ENCODE results near the gene IMMP2L. TPM values are rescaled to one million over a fixed set of nuclear protein-coding genes. Genes with fewer than 3 reads are reported as not detected.

IMMP2L gene
- total RNA-seq, 1 donor from 2014 or later = 29.7 TPM

DNA sequence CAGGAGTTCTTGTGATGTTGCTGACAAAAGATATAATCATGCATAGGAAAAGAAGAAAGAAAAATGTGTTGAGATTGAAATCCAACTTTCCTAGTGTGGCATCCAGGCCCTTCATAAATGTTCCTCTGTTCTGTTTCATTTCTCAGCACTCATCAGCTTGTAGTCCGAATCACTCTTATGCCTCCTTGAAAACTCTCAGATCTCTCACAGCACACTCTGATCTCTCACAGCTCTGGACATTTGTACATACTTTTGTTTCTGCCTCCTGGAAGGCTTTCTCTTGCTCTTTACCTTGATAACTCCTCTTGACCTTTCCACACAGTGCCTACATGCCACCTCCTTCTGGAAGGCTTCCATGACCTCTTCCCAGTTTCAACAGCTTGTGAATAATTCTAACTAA lies 880.4 kb downstream of the IMMP2L start:
- peaks cover 6% of the 10 kb centered on the region for H3K36me3 Mint-ChIP-seq (ENCODE audit: insufficient read depth)
- TF ChIP-seq, protein P1, sequence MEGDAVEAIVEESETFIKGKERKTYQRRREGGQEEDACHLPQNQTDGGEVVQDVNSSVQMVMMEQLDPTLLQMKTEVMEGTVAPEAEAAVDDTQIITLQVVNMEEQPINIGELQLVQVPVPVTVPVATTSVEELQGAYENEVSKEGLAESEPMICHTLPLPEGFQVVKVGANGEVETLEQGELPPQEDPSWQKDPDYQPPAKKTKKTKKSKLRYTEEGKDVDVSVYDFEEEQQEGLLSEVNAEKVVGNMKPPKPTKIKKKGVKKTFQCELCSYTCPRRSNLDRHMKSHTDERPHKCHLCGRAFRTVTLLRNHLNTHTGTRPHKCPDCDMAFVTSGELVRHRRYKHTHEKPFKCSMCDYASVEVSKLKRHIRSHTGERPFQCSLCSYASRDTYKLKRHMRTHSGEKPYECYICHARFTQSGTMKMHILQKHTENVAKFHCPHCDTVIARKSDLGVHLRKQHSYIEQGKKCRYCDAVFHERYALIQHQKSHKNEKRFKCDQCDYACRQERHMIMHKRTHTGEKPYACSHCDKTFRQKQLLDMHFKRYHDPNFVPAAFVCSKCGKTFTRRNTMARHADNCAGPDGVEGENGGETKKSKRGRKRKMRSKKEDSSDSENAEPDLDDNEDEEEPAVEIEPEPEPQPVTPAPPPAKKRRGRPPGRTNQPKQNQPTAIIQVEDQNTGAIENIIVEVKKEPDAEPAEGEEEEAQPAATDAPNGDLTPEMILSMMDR (IDR thresholded peaks at IDR 0.05; ENCODE audit: unreplicated experiment) = no peak
- no peak overlapping the region for H3K27ac Mint-ChIP-seq
- peaks cover 13% of the 10 kb centered on the region for H3K4me1 Mint-ChIP-seq (ENCODE audit: low read depth)
- H3K4me3 Mint-ChIP-seq (ENCODE audit: low read depth) = no peak overlapping the region
- no peak for DNase-seq (ENCODE audit: low spot score, unreplicated experiment)
- H3K27me3 Mint-ChIP-seq = no peaks in the 10 kb centered on the region
- peaks cover 11% of the 10 kb centered on the region for H3K9me3 Mint-ChIP-seq (ENCODE audit: low read depth)

GRCh38 chr7:110677405-110677804 lies 884.9 kb downstream of the IMMP2L start:
- Mint-ChIP-seq H3K27me3 (no peaks in the 10 kb centered on the region), H3K9me3 (ENCODE audit: low read depth) (peaks cover 34% of the 10 kb centered on the region), H3K36me3 (ENCODE audit: insufficient read depth) (peaks cover 31% of the 10 kb centered on the region), H3K4me3 (ENCODE audit: low read depth) (no peak overlapping the region), H3K4me1 (ENCODE audit: low read depth) (peaks cover 17% of the 10 kb centered on the region), H3K27ac (peak overlapping the region; percentile 95)
- TF ChIP-seq, protein P1 (IDR thresholded peaks at IDR 0.05; ENCODE audit: unreplicated experiment) = no peak
- DNase-seq (ENCODE audit: low spot score, unreplicated experiment) = no peak

- H3K4me1 Mint-ChIP-seq (ENCODE audit: low read depth) = peaks cover 15% of the 10 kb centered on the region
- H3K27ac Mint-ChIP-seq = peak overlapping the region; percentile 89
- peaks cover 34% of the 10 kb centered on the region for H3K36me3 Mint-ChIP-seq (ENCODE audit: insufficient read depth)
- TF ChIP-seq, protein P1 (IDR thresholded peaks at IDR 0.05; ENCODE audit: unreplicated experiment) = no peak
- DNase-seq (ENCODE audit: low spot score, unreplicated experiment) = no peak
- no peak overlapping the region for H3K4me3 Mint-ChIP-seq (ENCODE audit: low read depth)
- peaks cover 37% of the 10 kb centered on the region for H3K9me3 Mint-ChIP-seq (ENCODE audit: low read depth)
- no peaks in the 10 kb centered on the region for H3K27me3 Mint-ChIP-seq
Observed at GRCh38 chr7:110676785-110677184, 885.5 kb downstream of the IMMP2L start.

- Mint-ChIP-seq H3K27ac (no peak overlapping the region), H3K4me1 (ENCODE audit: low read depth) (peaks cover 15% of the 10 kb centered on the region), H3K36me3 (ENCODE audit: insufficient read depth) (peaks cover 35% of the 10 kb centered on the region), H3K27me3 (no peaks in the 10 kb centered on the region), H3K9me3 (ENCODE audit: low read depth) (peaks cover 37% of the 10 kb centered on the region), H3K4me3 (ENCODE audit: low read depth) (no peak overlapping the region)
- DNase-seq (ENCODE audit: low spot score, unreplicated experiment) = no peak
- TF ChIP-seq, protein P1 (IDR thresholded peaks at IDR 0.05; ENCODE audit: unreplicated experiment) = no peak
Observed at GRCh38 chr7:110675383-110676103, 886.7 kb downstream of the IMMP2L start.

GRCh38 chr7:110673148-110673547 lies 889.1 kb downstream of the IMMP2L start:
- peaks cover 30% of the 10 kb centered on the region for H3K36me3 Mint-ChIP-seq (ENCODE audit: insufficient read depth)
- no peak overlapping the region for H3K27ac Mint-ChIP-seq
- DNase-seq (ENCODE audit: low spot score, unreplicated experiment) = no peak
- peaks cover 13% of the 10 kb centered on the region for H3K4me1 Mint-ChIP-seq (ENCODE audit: low read depth)
- no peaks in the 10 kb centered on the region for H3K27me3 Mint-ChIP-seq
- H3K4me3 Mint-ChIP-seq (ENCODE audit: low read depth) = no peak overlapping the region
- H3K9me3 Mint-ChIP-seq (ENCODE audit: low read depth) = peaks cover 30% of the 10 kb centered on the region
- TF ChIP-seq, protein P1 (IDR thresholded peaks at IDR 0.05; ENCODE audit: unreplicated experiment) = no peak

Measured in progenitor cell of endocrine pancreas (in vitro differentiated cells).